Measurements from ENCODE around the gene PTPRD.

DNA sequence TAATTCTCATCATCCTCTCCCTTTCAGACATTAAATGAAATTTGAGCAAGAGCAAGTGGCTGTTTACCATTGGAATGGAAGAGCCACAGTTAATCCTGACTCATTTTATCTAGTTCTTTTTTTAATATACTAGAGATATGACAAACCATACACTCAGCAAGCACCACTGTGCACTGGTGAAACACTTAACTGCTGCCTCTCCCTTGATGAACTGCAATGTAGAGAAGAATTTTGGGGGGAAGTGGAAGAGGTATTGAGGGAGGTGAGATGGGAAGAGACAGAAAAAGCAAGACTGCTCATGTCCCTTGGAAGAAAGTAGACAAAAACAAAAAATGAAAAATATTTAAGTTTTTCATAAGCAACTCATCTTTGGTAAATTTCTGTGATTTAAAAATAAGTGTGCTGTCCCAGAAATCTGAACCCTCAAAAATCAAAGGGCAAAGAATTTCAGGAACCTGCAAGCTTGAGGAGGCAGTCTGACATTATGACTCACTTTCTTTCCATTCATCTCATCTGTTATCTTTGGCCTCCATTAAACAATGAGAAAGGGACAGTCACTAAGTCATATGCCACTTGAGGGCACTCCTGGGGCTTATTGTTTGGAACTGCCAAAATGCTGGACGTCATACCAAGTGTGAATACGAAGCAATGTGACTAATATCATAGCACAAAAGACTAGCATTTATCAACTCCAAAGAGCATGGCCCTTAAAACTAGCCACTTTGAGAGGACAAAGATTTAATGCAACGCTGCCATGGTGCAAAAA, 2246.5 kb downstream of the PTPRD start:
- TF ChIP-seq, protein P1, sequence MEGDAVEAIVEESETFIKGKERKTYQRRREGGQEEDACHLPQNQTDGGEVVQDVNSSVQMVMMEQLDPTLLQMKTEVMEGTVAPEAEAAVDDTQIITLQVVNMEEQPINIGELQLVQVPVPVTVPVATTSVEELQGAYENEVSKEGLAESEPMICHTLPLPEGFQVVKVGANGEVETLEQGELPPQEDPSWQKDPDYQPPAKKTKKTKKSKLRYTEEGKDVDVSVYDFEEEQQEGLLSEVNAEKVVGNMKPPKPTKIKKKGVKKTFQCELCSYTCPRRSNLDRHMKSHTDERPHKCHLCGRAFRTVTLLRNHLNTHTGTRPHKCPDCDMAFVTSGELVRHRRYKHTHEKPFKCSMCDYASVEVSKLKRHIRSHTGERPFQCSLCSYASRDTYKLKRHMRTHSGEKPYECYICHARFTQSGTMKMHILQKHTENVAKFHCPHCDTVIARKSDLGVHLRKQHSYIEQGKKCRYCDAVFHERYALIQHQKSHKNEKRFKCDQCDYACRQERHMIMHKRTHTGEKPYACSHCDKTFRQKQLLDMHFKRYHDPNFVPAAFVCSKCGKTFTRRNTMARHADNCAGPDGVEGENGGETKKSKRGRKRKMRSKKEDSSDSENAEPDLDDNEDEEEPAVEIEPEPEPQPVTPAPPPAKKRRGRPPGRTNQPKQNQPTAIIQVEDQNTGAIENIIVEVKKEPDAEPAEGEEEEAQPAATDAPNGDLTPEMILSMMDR (conservative IDR thresholded peaks at IDR 0.05; ENCODE audit: low read depth, low read length) = no peak
- no peak for TF ChIP-seq RCOR1 (IDR thresholded peaks at IDR 0.05; ENCODE audit: insufficient replicate concordance, low read length)
- TF ChIP-seq RAD21 (IDR thresholded peaks at IDR 0.05; ENCODE audit: low read length) = no peak
- no peak for TF ChIP-seq MAFK (IDR thresholded peaks at IDR 0.05; ENCODE audit: low read depth, low read length)
- no peak for TF ChIP-seq CEBPB (IDR thresholded peaks at IDR 0.05; ENCODE audit: low read depth, low read length)
- TF ChIP-seq FOS (IDR thresholded peaks at IDR 0.05; ENCODE audit: low read depth, low read length) = no peak
- no peak for TF ChIP-seq POLR2A (IDR thresholded peaks at IDR 0.05; ENCODE audit: low read depth, low read length)
